ENCODE results near the gene SART3.

DNA sequence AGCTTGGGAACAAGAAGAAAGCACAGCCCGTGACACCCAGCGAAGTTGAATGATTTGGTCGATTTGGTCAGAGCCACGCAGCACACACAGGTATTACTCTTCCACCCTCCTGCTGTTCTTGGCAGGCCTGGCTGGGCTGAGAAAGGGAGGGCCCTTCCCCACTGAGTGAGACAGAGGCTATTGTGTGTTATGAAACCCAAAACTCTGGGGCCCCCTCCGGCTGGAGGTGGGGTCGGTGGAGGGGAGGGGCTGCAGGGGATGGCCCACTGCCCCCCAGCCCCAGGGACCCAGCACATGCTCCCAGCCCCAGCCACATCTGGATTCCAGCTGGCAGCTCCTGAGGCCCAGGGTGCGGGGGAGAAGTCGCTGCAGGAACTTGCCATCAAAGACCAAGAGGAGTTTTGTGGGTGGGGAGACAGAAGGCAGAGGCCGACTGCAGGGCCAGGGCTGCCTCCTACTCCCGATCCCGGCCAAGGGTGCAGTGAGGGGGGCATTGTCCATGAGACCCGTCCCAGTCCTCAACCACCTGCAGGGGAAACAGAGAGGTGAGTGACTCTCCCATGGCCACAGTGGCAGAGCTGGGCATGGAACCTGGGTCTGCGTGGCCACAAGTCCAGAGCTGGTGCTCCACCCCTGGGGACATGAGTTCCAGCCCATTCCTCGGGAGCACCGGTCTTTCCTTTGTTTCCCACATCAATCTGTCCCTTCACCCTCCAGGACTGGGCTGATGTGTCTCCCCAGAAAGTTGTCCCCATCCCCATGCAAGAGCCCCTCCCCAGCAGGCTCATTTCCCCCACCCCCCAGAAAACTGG lies 28.3 kb upstream of the SART3 start:
- no peak for TF ChIP-seq POLR2A (IDR thresholded peaks at IDR 0.05)
- TF ChIP-seq, protein P1, sequence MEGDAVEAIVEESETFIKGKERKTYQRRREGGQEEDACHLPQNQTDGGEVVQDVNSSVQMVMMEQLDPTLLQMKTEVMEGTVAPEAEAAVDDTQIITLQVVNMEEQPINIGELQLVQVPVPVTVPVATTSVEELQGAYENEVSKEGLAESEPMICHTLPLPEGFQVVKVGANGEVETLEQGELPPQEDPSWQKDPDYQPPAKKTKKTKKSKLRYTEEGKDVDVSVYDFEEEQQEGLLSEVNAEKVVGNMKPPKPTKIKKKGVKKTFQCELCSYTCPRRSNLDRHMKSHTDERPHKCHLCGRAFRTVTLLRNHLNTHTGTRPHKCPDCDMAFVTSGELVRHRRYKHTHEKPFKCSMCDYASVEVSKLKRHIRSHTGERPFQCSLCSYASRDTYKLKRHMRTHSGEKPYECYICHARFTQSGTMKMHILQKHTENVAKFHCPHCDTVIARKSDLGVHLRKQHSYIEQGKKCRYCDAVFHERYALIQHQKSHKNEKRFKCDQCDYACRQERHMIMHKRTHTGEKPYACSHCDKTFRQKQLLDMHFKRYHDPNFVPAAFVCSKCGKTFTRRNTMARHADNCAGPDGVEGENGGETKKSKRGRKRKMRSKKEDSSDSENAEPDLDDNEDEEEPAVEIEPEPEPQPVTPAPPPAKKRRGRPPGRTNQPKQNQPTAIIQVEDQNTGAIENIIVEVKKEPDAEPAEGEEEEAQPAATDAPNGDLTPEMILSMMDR (IDR thresholded peaks at IDR 0.05) = no peak
- TF ChIP-seq EP300 (IDR thresholded peaks at IDR 0.05) = no peak
